Stimulated activated CD8-positive, alpha-beta memory T cell treated with anti-CD3 and anti-CD28 coated beads, Interleukin-12 subunit alpha, Interleukin-12 subunit beta, amount 100 ng/mL, for 24 hours (primary cell): ENCODE measurements around the gene OR4D9.
"Not testable (repeated sequence)": the region's sequence is repeated elsewhere in the genome, so short reads cannot be mapped to it uniquely, and the experiment has no call there.

Experiments used
- DNase-seq: peaks from one replicate; pipeline ENCODE4 v3.0.0-alpha.2; 2020; ENCODE audit errors: extremely low read depth

OR4D9 gene

GRCh38 chr11:59510941-59511589, at the start of gene OR4D9:
Gene OR4D9, plus strand, starts transcription at chr11:59511539. Its CDS starts 3,374 bp downstream, at chr11:59514913.
- no peak for DNase-seq

GRCh38 chr11:59463190-59463641, 48.1 kb upstream of the OR4D9 start:
- DNase-seq, result no peak

DNA sequence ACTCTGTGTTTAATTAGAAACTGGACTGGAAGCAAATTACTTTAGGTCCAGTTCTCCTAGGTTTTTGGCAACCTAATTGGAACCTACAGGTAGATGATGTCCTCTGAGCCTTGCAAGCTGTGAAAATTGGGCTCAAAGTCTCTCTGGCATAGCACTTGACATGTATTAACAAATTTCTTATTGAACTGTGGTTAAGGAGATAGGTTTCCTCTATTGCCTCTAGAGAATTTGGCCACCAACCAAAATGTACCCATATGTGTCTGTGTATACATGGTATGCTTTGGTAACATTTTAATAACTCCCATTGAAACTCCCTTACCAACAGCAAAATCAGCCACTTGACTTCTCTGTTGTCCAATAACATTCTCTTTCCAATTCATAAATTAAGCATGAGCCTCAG, 38.3 kb upstream of the OR4D9 start, which contains the start of gene OR4D10:
TSS of gene OR4D10 (plus strand) at position 301 of the 400 bp plus-strand sequence. CDS start 4,115 bp downstream, outside the sequence.
- no peak for DNase-seq

- DNase-seq, result no peak
Observed at GRCh38 chr11:59475176-59475575, 36.2 kb upstream of the OR4D9 start.

GRCh38 chr11:59479906-59480305, 31.4 kb upstream of the OR4D9 start:
- no peak for DNase-seq

- no peak for DNase-seq
Observed at GRCh38 chr11:59480359-59480758, 31.0 kb upstream of the OR4D9 start.

DNA sequence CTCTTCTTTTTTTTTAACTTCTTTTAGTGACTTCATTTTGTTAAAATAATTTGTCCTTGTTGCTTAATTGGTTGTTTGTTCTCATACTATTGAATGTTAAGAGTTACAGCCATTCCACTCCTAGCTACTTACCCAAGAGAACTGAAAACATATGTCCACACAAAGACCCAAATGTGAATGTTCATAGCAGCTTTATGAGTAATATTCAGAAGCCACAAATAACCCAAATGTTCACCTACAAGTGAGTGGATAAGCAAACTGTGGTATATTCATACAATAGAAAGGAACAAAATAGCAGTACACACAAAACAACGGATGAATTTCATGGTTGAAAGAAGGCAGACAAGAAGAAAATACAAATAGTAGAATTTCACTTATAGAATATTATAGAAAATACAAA, 9.4 kb upstream of the OR4D9 start:
- DNase-seq, result no peak

GRCh38 chr11:59503276-59503675, 8.1 kb upstream of the OR4D9 start, which contains the start of gene OR4D11:
Gene OR4D11, plus strand, starts transcription at chr11:59503576. Its CDS starts 0 bp downstream, at chr11:59503576.
- DNase-seq, result no peak

DNA sequence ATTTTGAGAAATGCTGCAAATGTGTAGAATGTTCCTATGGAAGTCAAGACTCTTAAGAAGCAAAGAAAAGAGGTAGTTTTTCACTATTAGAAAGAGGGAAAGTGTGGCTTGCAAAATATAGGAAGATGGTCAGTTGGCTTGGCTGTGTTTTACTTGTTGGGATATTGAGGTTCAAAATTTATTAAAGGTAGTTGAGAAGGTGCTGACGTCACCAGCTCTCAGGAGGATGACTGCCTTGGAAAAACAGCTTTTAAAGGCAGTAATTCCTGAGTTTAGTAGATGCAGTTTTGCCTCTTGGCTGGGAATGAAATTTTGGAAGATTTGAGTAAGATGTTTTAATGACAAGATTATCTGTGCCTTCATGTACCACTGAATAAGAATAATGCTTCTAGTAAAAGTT, 336 bp downstream of the OR4D9 start:
- DNase-seq, result no peak

GRCh38 chr11:59520139-59520538, 8.8 kb downstream of the OR4D9 start:
- DNase-seq, result not testable (repeated sequence)

- DNase-seq, result no peak
Observed at GRCh38 chr11:59520741-59521140, 9.4 kb downstream of the OR4D9 start.

DNA sequence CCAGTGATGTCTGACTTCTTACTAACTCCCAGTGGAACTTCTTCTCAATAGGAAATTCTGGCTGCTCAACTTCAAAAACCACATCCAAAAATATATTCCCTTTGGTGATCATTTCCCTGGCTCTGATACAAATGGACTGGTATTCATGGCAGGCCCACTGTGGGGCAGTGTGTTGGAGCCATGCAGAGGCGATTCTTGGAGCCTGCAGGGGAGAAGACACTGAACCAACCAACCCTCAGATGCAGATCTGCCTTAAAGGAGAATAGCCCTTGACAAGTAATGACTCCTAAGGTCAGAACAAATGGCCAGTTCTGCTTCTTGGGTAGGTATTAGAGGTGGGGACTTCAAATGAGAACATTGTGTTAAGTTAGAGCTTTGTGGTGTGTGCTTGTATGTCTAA, 12.2 kb downstream of the OR4D9 start:
- DNase-seq, result no peak

DNA sequence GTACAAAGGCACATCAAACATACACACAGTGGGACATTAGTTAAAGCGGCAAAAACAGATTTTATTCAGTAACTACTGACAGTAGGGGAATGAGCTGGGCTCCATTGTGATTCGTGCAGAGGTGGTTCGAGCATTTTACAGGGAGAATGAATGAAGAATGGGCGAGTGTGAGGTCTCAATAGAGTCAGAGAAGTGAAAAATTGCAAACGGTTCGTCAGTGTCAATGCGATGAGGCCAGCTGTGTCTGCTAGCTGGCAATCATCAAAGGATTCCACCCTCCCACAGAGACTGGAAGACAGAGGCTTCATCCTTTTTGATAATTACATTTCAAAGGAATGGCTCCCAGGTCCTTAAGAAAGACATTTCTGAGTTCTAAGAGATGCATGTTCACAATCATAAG, 17.4 kb downstream of the OR4D9 start:
- DNase-seq, result no peak

DNA sequence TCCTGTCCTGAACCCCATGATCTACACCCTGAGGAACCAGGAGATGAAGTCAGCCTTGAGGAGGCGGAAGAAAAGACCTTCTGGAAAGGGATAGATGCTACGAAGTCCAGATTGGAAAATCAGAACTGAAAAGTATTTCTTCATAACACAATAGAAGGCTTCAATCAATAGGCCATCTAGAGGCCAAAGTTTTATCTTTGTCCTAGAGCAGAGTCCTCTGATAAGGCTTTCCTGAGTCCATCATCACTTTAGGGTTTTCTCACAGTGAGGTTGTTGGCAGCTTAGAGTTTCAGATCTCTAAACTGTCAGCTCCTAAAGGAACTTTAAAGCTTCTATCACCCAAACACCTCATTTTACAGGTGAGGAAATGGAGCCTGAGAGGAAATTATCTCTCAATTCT, 21.3 kb downstream of the OR4D9 start:
- no peak for DNase-seq

GRCh38 chr11:59534676-59535075, 23.3 kb downstream of the OR4D9 start:
- no peak for DNase-seq

- no peak for DNase-seq
Observed at GRCh38 chr11:59542142-59542810, 30.9 kb downstream of the OR4D9 start.

- not testable (repeated sequence) for DNase-seq
Observed at GRCh38 chr11:59543713-59544112, 32.4 kb downstream of the OR4D9 start.

DNA sequence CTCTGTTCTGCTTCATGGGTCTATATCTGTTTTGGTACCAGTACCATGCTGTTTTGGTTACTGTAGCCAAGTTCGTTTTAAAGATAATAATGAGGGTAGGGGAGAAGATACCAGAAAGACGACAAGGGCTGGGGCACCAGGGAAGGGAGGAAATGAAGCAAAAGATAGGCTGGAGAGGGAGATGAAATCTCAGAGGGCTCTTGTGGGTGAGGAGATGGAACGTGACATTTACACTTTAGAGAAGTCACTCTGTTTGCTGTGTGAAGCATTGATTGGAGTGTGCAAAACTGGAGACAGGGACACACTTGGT, 33.5 kb downstream of the OR4D9 start:
- DNase-seq, result no peak

DNA sequence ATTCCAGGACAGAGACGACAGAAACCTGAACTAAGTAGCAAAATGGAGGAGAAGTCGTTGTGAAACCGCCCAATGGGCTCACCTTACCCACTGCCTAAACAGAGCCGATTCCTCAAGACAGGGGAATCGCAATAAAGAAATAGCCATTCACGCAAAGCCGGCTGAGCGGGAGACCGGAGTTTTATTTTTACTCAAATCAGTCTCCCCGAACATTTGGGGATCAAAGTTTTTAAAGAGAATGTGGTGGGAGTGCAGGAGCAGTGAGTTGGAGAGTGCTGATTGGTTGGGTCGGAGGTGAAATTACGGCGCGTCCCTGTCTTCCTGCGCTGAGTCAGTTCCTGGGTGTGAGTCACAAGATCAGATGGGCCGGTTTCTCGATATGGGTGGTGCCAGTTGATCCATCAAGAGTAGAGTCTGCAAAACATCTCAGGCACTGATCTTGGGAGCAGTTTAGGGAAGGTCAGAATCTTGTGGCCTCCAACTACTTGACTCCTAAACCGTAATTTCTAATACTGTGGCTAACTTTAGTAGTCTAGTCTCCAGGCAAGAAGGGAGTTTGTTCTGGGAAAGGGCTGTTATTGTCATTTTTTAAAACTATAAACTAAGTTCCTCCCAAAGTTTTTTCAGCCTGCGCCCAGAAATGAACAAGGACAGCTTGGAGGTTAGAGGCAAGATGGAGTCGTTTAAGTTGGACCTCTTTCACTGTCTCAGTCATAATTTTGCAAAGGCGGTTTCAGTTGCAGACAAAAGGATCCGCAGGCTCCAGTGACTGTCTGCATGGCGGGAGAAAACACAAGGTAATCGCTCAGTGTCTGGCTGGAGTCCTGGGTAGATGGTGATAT, 34.1 kb downstream of the OR4D9 start:
- no peak for DNase-seq

DNA sequence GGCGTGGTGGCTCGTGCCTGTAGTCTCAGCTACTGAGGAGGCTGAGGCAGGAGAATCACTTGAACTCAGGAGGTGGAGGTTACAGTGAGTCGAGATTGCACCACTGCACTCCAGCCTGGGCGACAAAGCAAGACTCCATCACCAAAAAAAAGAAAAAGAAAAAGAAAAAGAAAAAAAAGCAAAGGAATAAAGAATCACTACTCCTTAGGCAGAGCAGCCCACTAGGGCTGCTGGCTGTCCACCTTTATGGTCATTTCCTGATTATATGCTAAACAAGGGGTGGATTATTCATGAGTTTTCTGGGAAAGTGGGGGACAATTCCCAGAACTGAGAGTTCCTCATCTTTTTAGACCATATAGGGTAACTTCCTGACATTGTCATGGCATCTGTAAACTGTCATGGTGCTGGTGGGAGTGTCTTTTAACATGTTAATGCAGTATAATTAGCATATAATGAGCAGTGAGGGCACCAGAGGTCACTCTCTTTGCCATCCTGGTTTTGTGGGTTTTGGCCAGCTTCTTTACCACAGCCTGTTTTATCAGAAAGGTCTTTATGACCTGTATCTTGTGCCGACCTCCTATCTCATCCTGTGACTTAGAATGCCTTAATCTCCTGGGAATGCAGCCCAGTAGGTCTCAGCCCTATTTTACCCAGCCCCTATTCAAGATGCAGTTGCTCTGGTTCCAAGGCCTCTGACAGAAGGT, 36.4 kb downstream of the OR4D9 start:
- DNase-seq, result not testable (repeated sequence)

GRCh38 chr11:59548309-59548656, 36.9 kb downstream of the OR4D9 start:
- DNase-seq, result no peak

DNA sequence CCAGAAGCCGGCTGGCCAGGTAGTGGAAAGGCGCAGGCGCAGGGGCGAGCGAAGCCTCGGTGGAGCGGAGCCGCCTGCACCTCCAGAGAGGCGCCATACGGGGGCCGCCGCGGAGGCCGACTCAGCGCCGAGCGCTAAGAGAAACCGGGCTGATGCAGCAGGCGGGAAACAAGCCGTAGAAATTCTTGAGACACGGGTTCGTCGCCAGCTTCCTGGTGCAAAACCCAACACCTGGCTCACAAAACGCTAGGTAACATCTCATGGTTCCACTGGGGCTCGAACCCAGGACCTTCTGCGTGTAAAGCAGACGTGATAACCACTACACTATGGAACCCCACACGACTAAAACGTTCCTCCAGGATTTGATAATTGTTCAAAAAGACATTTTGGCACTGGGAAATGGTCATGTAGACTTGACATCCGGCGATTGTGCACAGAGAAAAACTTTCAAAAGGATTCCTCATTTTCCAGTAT, 39.1 kb downstream of the OR4D9 start:
- peak; percentile 73 for DNase-seq
